ENCODE measurements around the gene MSRB1.
A peak's percentile ranks its signal among the peaks of the same experiment; 100 is the strongest.

Gene MSRB1

GRCh38 chr16:1966460-1966859 is 23.5 kb upstream of the MSRB1 start, which contains the start of gene RNF151:
TSS of gene RNF151 (plus strand) at chr16:1966856. CDS start at chr16:1966882, 26 bp downstream.
- Histone ChIP-seq H3K27me3 (ENCODE audit: low read length) (no peaks in the 10 kb centered on the region), H3K4me3 (ENCODE audit: insufficient read depth, low read length, poor library complexity, severe bottlenecking) (peak within 1 kb of the TSS; percentile 75), H3F3A (ENCODE audit: insufficient read depth) (peaks cover 35% of the 10 kb centered on the region), H3K36me3 (ENCODE audit: low read length) (peaks cover 15% of the 10 kb centered on the region), H3K4me2 (ENCODE audit: low read depth, low read length, poor library complexity, severe bottlenecking) (peak within 1 kb of the TSS; percentile 71), H3K9me2 (replicated peaks; ENCODE audit: insufficient read depth, low read length) (no peaks in the 10 kb centered on the region), H2AFZ (ENCODE audit: low read depth, low read length, severe bottlenecking) (no peak within 1 kb of the TSS), H3K27ac (ENCODE audit: low read depth, low read length) (0 out of 2 replicates have a peak within 1 kb of the TSS, but pooled peaks have one; percentile 57), H4K20me1 (ENCODE audit: low read depth, low read length) (no peaks in the 10 kb centered on the region), H3K9ac (ENCODE audit: low read length) (peak within 1 kb of the TSS; percentile 98), H3K79me2 (ENCODE audit: insufficient read depth, low read length) (peaks cover 32% of the 10 kb centered on the region), H3K9me3 (ENCODE audit: insufficient read depth, low read length) (no peaks in the 10 kb centered on the region)
- TF ChIP-seq EZH2phosphoT487 (conservative IDR thresholded peaks at IDR 0.05; ENCODE audit: low read length) (no peak), CTCF (IDR thresholded peaks at IDR 0.05; ENCODE audit: insufficient read depth, low read length, poor library complexity, severe bottlenecking) (no peak)

DNA sequence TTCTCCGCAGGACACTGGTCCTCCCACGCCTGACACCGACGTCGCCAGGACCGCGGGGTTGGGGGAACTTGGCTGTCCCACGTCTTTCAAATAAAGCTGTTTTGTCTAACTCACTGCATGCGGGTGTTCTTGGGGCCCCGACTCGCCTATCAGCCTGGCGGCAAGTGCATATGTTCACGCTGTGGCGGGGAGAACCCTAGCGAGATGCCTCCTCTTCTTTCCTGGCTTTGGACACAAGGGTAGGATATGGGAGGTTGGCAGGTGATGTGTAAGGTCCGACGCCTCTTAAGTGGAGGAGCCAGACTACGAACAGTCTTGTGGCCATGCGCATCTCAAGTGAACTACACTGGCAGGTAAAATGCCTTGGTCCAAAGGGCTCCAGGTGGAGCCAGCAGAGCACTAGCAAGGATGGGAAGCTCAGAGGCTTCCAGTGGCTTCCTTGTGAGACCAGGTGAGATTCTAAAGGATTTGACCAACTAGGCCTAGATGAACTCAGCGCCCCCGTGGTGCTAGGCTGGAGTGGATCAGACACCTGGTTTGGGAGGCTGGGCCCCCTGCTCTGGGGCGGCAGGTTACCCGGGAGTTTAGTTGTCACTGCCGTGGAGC is 22.5 kb upstream of the MSRB1 start:
- Histone ChIP-seq H3K9me2 (replicated peaks; ENCODE audit: insufficient read depth, low read length) (no peaks in the 10 kb centered on the region), H3K79me2 (ENCODE audit: insufficient read depth, low read length) (peaks cover 30% of the 10 kb centered on the region), H3F3A (ENCODE audit: insufficient read depth) (peaks cover 44% of the 10 kb centered on the region), H3K4me3 (ENCODE audit: insufficient read depth, low read length, poor library complexity, severe bottlenecking) (peak overlapping the region; percentile 75), H3K9me3 (ENCODE audit: insufficient read depth, low read length) (no peaks in the 10 kb centered on the region), H3K27ac (ENCODE audit: low read depth, low read length) (peak overlapping the region; percentile 57), H4K20me1 (ENCODE audit: low read depth, low read length) (no peaks in the 10 kb centered on the region), H3K36me3 (ENCODE audit: low read length) (peaks cover 15% of the 10 kb centered on the region), H2AFZ (ENCODE audit: low read depth, low read length, severe bottlenecking) (no peak overlapping the region), H3K27me3 (ENCODE audit: low read length) (no peaks in the 10 kb centered on the region), H3K4me2 (ENCODE audit: low read depth, low read length, poor library complexity, severe bottlenecking) (peak overlapping the region; percentile 71), H3K9ac (ENCODE audit: low read length) (peak overlapping the region; percentile 98)
- TF ChIP-seq EZH2phosphoT487 (conservative IDR thresholded peaks at IDR 0.05; ENCODE audit: low read length) = no peak
- no peak for TF ChIP-seq CTCF (IDR thresholded peaks at IDR 0.05; ENCODE audit: insufficient read depth, low read length, poor library complexity, severe bottlenecking)

- TF ChIP-seq EZH2phosphoT487 (conservative IDR thresholded peaks at IDR 0.05; ENCODE audit: low read length) (no peak), CTCF (IDR thresholded peaks at IDR 0.05; ENCODE audit: insufficient read depth, low read length, poor library complexity, severe bottlenecking) (no peak)
- H3K79me2 ChIP-seq (ENCODE audit: insufficient read depth, low read length) = peaks cover 36% of the 10 kb centered on the region
These were observed 21.8 kb upstream of the MSRB1 start, which contains the start of gene RPS2 for GRCh38 chr16:1964506-1965395. TSS of gene RPS2 (minus strand) at chr16:1964826. CDS start at chr16:1964625, 201 bp downstream.

More at GRCh38 chr16:1964506-1965395, 21.8 kb upstream of the MSRB1 start, which contains the start of gene RPS2:
- Histone ChIP-seq H3K27ac (ENCODE audit: low read depth, low read length) (peak within 1 kb of the TSS; percentile 88), H3K4me2 (ENCODE audit: low read depth, low read length, poor library complexity, severe bottlenecking) (peak within 1 kb of the TSS; percentile 78), H3K9me3 (ENCODE audit: insufficient read depth, low read length) (no peaks in the 10 kb centered on the region), H4K20me1 (ENCODE audit: low read depth, low read length) (no peaks in the 10 kb centered on the region), H3F3A (ENCODE audit: insufficient read depth) (peaks cover 43% of the 10 kb centered on the region), H3K9me2 (replicated peaks; ENCODE audit: insufficient read depth, low read length) (no peaks in the 10 kb centered on the region), H3K4me3 (ENCODE audit: insufficient read depth, low read length, poor library complexity, severe bottlenecking) (peak within 1 kb of the TSS; percentile 75), H3K9ac (ENCODE audit: low read length) (peak within 1 kb of the TSS; percentile 98), H2AFZ (ENCODE audit: low read depth, low read length, severe bottlenecking) (peak within 1 kb of the TSS; percentile 13), H3K36me3 (ENCODE audit: low read length) (peaks cover 15% of the 10 kb centered on the region), H3K27me3 (ENCODE audit: low read length) (no peaks in the 10 kb centered on the region)
